ENCODE measurements around the gene URI1.

DNA sequence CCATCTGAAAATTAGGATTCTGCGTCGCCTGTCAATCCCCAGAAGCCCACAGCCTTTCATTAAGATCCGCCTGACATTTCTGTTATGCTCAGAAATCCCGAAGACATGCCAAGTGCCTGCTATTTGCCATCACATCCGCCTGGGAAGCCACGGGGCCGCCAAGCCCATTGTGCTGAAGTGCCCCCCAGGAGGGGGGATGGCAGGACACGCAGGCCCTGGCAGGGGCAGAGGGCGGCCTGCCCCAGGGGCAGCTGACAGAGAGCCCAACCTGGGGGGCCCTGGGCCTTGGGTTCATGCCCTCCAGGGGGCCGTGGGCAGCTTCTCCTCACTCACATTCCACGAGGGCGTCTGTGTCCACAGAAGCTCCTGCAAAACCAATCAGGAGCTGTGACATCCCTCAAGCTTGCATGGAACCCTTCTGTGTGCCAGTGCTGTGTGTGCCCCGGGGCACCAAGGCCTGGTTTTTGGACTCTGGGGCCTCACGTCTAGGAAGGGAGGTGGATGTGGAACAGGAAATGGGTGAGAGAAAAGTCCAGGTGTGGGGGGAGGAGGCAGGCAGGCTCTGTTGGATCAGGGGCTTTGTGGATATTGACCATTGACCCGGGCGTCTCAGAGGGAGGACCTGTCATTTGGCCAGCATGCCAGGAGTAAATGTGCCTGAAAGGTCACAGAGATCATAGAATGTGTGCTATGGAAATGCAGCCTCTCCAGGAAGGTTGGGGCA is 122.9 kb downstream of the URI1 start:
- TF ChIP-seq, protein P1, sequence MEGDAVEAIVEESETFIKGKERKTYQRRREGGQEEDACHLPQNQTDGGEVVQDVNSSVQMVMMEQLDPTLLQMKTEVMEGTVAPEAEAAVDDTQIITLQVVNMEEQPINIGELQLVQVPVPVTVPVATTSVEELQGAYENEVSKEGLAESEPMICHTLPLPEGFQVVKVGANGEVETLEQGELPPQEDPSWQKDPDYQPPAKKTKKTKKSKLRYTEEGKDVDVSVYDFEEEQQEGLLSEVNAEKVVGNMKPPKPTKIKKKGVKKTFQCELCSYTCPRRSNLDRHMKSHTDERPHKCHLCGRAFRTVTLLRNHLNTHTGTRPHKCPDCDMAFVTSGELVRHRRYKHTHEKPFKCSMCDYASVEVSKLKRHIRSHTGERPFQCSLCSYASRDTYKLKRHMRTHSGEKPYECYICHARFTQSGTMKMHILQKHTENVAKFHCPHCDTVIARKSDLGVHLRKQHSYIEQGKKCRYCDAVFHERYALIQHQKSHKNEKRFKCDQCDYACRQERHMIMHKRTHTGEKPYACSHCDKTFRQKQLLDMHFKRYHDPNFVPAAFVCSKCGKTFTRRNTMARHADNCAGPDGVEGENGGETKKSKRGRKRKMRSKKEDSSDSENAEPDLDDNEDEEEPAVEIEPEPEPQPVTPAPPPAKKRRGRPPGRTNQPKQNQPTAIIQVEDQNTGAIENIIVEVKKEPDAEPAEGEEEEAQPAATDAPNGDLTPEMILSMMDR (conservative IDR thresholded peaks at IDR 0.05): no peak
- TF ChIP-seq EZH2 (IDR thresholded peaks at IDR 0.05; ENCODE audit: low read depth): no peak

Measured in PC-9 (cell line).